ENCODE data around the gene NOPCHAP1.
"Not testable (repeated sequence)": the region's sequence is repeated elsewhere in the genome, so short reads cannot be mapped to it uniquely, and the experiment has no call there.

Gene NOPCHAP1

GRCh38 chr12:104976703-104977102, 9.4 kb upstream of the NOPCHAP1 start:
- Histone ChIP-seq H3K27ac (no peak overlapping the region), H3K4me3 (no peak overlapping the region)
- TF ChIP-seq CTCF (IDR thresholded peaks at IDR 0.05), result no peak
- no peak for DNase-seq (ENCODE audit: low spot score)

- H3K27ac ChIP-seq; H3K4me3 ChIP-seq; DNase-seq (ENCODE audit: low spot score): not testable (repeated sequence)
These were observed 8.4 kb upstream of the NOPCHAP1 start for GRCh38 chr12:104977688-104978087.

DNA sequence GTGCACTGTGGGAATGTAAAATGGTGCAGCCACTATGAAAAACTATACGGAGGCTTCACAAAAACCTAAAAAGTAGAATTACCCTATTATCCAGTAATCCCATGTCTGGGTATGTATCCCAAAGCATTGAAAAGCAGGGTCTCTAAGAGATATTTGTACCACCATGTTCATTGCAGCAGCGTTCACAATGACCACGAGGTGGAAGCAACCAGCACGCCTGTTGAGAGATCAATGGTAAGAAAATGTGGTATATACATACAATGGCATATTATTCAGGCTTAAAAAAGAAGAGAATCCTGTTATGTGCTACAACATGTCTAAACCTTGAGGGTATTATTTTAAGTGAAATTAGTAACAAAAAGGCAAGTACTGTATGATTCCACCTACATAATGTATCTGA, 910 bp upstream of the NOPCHAP1 start:
- Histone ChIP-seq H3K4me3 (peak overlapping the region; percentile 82), H3K27ac (no peak overlapping the region)
- TF ChIP-seq CTCF (IDR thresholded peaks at IDR 0.05), result no peak
- no peak for DNase-seq (ENCODE audit: low spot score)

DNA sequence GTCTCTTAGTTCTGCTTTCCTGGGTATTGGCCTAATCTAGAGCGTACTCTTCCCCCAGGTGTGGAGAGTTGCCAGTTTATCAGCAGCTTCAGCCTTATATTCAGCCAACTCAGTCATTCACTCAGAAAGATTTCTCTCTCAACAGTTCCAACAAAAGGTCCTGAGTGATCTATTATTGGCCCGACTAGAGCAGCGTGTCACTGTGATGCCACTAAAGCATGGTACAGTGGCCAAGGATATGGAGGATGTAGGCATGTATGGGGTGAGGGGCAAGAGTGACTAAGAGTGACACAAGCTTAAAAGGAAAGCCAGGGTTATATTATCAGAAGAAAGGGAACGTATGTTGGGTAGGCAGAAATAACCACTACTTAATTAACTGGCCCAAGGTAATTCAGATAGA, 4.8 kb downstream of the NOPCHAP1 start:
- no peak for TF ChIP-seq CTCF (IDR thresholded peaks at IDR 0.05)
- no peak overlapping the region for H3K4me3 ChIP-seq
- no peak for DNase-seq (ENCODE audit: low spot score)
- H3K27ac ChIP-seq, result no peak overlapping the region

GRCh38 chr12:104991565-104992128, 5.5 kb downstream of the NOPCHAP1 start:
- DNase-seq (ENCODE audit: low spot score), result no peak
- no peak overlapping the region for H3K27ac ChIP-seq

GRCh38 chr12:104994336-104994735, 8.2 kb downstream of the NOPCHAP1 start:
- TF ChIP-seq CTCF (IDR thresholded peaks at IDR 0.05), result no peak
- no peak for DNase-seq (ENCODE audit: low spot score)
- no peak overlapping the region for H3K4me3 ChIP-seq
- no peak overlapping the region for H3K27ac ChIP-seq

More at GRCh38 chr12:104991565-104992128, 5.5 kb downstream of the NOPCHAP1 start:
- no peak for TF ChIP-seq CTCF (IDR thresholded peaks at IDR 0.05)
- no peak overlapping the region for H3K4me3 ChIP-seq

DNA sequence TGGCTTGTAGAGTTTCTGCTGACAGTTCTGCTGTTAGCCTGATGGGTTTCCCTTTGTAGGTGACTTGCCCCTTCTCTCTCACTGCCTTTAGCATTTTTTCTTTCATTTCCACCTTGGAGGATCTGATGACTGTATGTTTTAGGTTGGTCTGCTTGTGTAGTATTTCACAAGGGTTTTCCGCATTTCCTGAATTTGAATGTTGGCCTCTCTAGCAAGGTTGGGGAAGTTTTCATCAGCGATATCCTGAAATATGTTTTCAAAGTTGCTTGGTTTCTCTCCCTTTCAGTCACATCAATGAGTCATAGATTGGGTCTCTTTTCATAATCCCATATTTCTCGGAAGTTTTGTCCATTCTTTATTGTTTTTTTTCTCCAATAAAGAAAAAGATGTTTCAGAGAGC, 11.4 kb downstream of the NOPCHAP1 start:
- TF ChIP-seq CTCF (IDR thresholded peaks at IDR 0.05), result no peak
- no peak overlapping the region for H3K4me3 ChIP-seq
- H3K27ac ChIP-seq, result no peak overlapping the region
- DNase-seq (ENCODE audit: low spot score), result no peak

All from coronary artery (tissue), 2 donors.